Neutrophil (primary cell): Measurements from ENCODE around the gene SHROOM4.

Experiments
- H3K27ac ChIP-seq: fragments of 200-600 bp; sonication (generic); 2 replicates; pipeline ENCODE4 v1.5.1; 2016; ENCODE audit warnings: mild to moderate bottlenecking, moderate library complexity
- H3K27me3 ChIP-seq: fragments of 200-600 bp; sonication (generic); 2 replicates; pipeline ENCODE4 v1.6.0; 2016; ENCODE audit warnings: mild to moderate bottlenecking
- H3K36me3 ChIP-seq: fragments of 200-600 bp; sonication (generic); 2 replicates; pipeline ENCODE4 v1.5.1; 2017
- H3K4me1 ChIP-seq, 2 experiments: fragments of 200-600 bp in 1 of 2; sonication (generic) in 1 of 2; 1 replicate in 1 of 2; 2 replicates in 1 of 2; pipeline versions ENCODE4 v1.5.1 to v1.6.1; 2013 to 2016; ENCODE audit warnings: low read depth in 1 of 2, low read length in 1 of 2, mild to moderate bottlenecking in 1 of 2, moderate library complexity in 1 of 2; ENCODE audit not compliant: control insufficient read depth in 1 of 2, insufficient read depth in 1 of 2
- H3K4me3 ChIP-seq, 2 experiments: fragments of 200-600 bp in 1 of 2; sonication (generic) in 1 of 2; 1 replicate in 1 of 2; 2 replicates in 1 of 2; pipeline ENCODE4 v1.5.1; 2013 to 2016; ENCODE audit warnings: low read depth in 1 of 2, low read length in 1 of 2, mild to moderate bottlenecking in 1 of 2, moderate library complexity in 1 of 2
- H3K9me3 ChIP-seq: fragments of 200-600 bp; sonication (generic); 2 replicates; pipeline ENCODE4 v1.5.1; 2016
- TF ChIP-seq, protein P1 (sequence below): fragments of 200-600 bp; sonication (generic); IDR thresholded peaks from 2 replicates; pipeline ENCODE4 v1.5.1; 2016; ENCODE audit warnings: antibody characterized with exemption

SHROOM4 gene

DNA sequence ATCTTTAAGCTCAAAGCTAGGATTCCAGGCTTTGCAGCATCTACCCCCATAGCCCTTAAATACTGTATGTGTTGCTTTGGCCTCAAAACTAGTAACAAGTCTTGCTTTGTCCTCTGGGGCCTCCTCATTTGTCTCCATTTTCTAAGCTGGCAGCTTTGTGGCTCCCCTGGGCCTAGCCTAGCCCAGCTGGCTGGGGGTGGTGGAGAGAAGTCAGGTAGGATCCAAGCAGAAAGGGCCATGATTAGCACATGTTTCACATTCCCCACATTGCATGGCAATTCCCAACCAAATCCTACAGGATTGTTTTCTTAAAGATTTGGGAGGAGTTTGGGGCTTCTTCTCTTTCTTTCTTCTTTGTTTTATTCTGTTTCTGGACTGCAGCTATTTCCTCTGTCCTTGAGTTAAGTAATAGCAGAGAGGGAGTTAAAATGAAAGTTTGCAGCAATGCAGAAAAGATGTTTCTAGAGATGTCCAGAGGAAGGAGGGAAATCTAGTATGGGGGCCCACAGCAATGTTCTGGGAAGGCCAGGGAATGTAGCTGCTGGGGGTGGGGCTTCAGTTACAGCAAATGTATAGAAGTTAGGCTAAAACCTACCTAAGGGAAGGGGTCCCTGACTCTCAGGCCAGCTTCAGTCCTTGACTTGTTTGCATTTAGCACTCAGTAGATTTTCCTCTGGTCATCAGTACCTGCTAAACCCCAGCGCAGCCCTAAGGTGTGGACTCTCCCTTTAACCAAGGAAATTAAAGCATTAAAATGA is 92.1 kb downstream of the SHROOM4 start:
- H3K27ac ChIP-seq: no peak overlapping the region
- H3K36me3 ChIP-seq: no peaks in the 10 kb centered on the region
- H3K4me1 ChIP-seq: no peaks in the 10 kb centered on the region
- H3K9me3 ChIP-seq: no peaks in the 10 kb centered on the region
- no peak overlapping the region for H3K4me3 ChIP-seq
- no peaks in the 10 kb centered on the region for H3K27me3 ChIP-seq
- TF ChIP-seq, protein P1, sequence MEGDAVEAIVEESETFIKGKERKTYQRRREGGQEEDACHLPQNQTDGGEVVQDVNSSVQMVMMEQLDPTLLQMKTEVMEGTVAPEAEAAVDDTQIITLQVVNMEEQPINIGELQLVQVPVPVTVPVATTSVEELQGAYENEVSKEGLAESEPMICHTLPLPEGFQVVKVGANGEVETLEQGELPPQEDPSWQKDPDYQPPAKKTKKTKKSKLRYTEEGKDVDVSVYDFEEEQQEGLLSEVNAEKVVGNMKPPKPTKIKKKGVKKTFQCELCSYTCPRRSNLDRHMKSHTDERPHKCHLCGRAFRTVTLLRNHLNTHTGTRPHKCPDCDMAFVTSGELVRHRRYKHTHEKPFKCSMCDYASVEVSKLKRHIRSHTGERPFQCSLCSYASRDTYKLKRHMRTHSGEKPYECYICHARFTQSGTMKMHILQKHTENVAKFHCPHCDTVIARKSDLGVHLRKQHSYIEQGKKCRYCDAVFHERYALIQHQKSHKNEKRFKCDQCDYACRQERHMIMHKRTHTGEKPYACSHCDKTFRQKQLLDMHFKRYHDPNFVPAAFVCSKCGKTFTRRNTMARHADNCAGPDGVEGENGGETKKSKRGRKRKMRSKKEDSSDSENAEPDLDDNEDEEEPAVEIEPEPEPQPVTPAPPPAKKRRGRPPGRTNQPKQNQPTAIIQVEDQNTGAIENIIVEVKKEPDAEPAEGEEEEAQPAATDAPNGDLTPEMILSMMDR: no peak

GRCh38 chrX:50719614-50720013 is 94.4 kb downstream of the SHROOM4 start:
- Histone ChIP-seq H3K27ac (no peak overlapping the region), H3K36me3 (no peaks in the 10 kb centered on the region), H3K27me3 (no peaks in the 10 kb centered on the region), H3K4me1 (no peaks in the 10 kb centered on the region), H3K4me3 (no peak overlapping the region), H3K9me3 (no peaks in the 10 kb centered on the region)
- TF ChIP-seq, protein P1: no peak

- Histone ChIP-seq H3K36me3 (no peaks in the 10 kb centered on the region), H3K27me3 (no peaks in the 10 kb centered on the region), H3K27ac (no peak overlapping the region), H3K4me3 (no peak overlapping the region), H3K4me1 (no peaks in the 10 kb centered on the region), H3K9me3 (no peaks in the 10 kb centered on the region)
- TF ChIP-seq, protein P1: no peak
Measured at GRCh38 chrX:50718776-50719175, 95.2 kb downstream of the SHROOM4 start.

DNA sequence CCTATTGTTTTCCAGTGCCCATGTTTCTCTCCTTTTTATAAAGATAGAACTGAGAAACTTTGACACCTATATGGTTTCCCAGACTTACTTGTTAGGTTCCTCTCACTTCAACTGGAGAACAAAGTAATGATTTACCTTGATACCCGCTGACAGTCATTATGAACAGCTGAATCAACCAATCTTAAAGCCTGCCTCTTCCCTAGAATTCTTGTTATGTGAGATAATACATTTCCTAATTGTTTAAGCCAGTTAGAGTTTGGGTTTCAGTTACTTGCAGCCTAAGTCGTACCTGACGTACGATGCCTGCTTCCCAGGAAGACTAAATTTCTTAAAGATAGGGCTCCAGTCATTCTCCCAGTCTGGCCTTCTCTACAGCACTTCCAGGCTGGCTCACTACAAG is 97.3 kb downstream of the SHROOM4 start:
- no peak overlapping the region for H3K27ac ChIP-seq
- TF ChIP-seq, protein P1: no peak
- no peaks in the 10 kb centered on the region for H3K4me1 ChIP-seq
- H3K9me3 ChIP-seq: no peaks in the 10 kb centered on the region
- no peaks in the 10 kb centered on the region for H3K27me3 ChIP-seq
- H3K4me3 ChIP-seq: no peak overlapping the region
- no peaks in the 10 kb centered on the region for H3K36me3 ChIP-seq

DNA sequence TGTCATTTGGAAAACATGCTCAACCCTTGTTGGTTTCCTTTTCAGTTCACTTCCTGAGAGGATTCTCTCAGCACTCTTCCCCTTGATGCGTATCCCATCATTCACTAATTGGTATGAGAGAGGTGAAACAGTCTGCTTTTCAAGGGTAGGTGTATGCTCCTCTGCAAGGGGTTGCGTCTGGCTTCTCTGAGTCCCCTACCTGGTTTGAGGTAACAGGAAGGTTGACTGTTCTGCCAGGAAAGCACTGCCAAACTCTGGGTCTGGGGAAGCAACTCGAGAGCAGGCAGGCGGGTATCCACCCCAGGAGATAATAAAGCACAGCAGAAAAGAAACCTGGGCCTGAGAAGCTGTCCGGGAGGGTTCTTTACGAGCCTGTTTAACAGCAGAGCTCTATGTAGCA is 101.2 kb downstream of the SHROOM4 start:
- Histone ChIP-seq H3K9me3 (no peaks in the 10 kb centered on the region), H3K27me3 (no peaks in the 10 kb centered on the region), H3K4me1 (no peaks in the 10 kb centered on the region), H3K4me3 (no peak overlapping the region), H3K36me3 (no peaks in the 10 kb centered on the region), H3K27ac (no peak overlapping the region)
- TF ChIP-seq, protein P1: no peak
